ENCODE data around the gene MYO1H. TPM values are rescaled to one million over a fixed set of nuclear protein-coding genes. Genes with fewer than 3 reads are reported as not detected.

MYO1H gene
- total RNA-seq, 1 experiment from 2014 or later = 0.26 TPM

GRCh38 chr12:109377139-109377685, 29.5 kb downstream of the MYO1H start:
- Mint-ChIP-seq H3K36me3 (ENCODE audit: insufficient read depth in 1 of 3, low read depth in 3 of 3) (no peaks in the 10 kb centered on the region; a peak in 1 of 7 replicates), H3K4me3 (no peak overlapping the region), H3K9me3 (peaks cover 0 to 3% of the 10 kb centered on the region in 2 experiments; a peak in 2 of 5 replicates), H3K4me1 (peaks cover 3% of the 10 kb centered on the region in 2 experiments), H3K27ac (no peak overlapping the region; a peak in 1 of 7 replicates), H3K27me3 (ENCODE audit: low read depth) (peaks cover 1% of the 10 kb centered on the region; the same call in 1 of the 2 replicates)
- Histone ChIP-seq H3K23me2 (ENCODE audit: insufficient read length, low read depth, low read length, poor library complexity, severe bottlenecking) (no peaks in the 10 kb centered on the region), H3K14ac (ENCODE audit: insufficient read depth, low read length) (no peak overlapping the region), H4K20me1 (ENCODE audit: control insufficient read depth, insufficient read depth, insufficient read length) (no peaks in the 10 kb centered on the region), H3K18ac (ENCODE audit: insufficient read length, low read depth, low read length) (no peak overlapping the region), H3K4me2 (ENCODE audit: insufficient read depth, insufficient read length, low read length) (no peak overlapping the region), H3K27ac (ENCODE audit: insufficient read length, low read depth, low read length) (no peak overlapping the region), H3K23ac (ENCODE audit: insufficient read length, low read depth, low read length) (no peak overlapping the region), H2BK20ac (ENCODE audit: low read depth, low read length, poor library complexity, severe bottlenecking) (no peak overlapping the region), H3K79me1 (ENCODE audit: insufficient read depth, low read depth, low read length, poor library complexity, severe bottlenecking) (no peaks in the 10 kb centered on the region), H2BK12ac (ENCODE audit: insufficient read length, low read depth, low read length) (no peak overlapping the region), H3K79me2 (ENCODE audit: insufficient read depth, low read length) (no peaks in the 10 kb centered on the region), H3K27me3 (ENCODE audit: insufficient read depth, low read length) (no peaks in the 10 kb centered on the region), H4K8ac (replicated peaks; ENCODE audit: insufficient read length, low read depth, low read length) (no peak overlapping the region), H2AK5ac (ENCODE audit: insufficient read length, low read length) (no peak overlapping the region), H4K91ac (ENCODE audit: insufficient read length, low read depth, low read length) (no peak overlapping the region), H3K9me3 (ENCODE audit: control insufficient read depth, low read depth, low read length) (no peaks in the 10 kb centered on the region), H2BK15ac (ENCODE audit: low read depth, low read length) (no peak overlapping the region), H2BK120ac (ENCODE audit: low read depth, low read length, poor library complexity, severe bottlenecking) (no peak overlapping the region), H3T11ph (ENCODE audit: low read length) (no peak overlapping the region), H2BK5ac (ENCODE audit: insufficient read length, low read length) (no peak overlapping the region), H3K56ac (ENCODE audit: insufficient read length, low read depth, low read length) (no peak overlapping the region), H3K4ac (ENCODE audit: low read depth, low read length) (no peak overlapping the region), H4K5ac (ENCODE audit: insufficient read length, low read depth, low read length) (no peak overlapping the region), H2AFZ (ENCODE audit: low read length) (no peak overlapping the region), H3K4me1 (ENCODE audit: insufficient read depth, low read length) (no peaks in the 10 kb centered on the region), H3K9ac (ENCODE audit: extremely low read depth, insufficient read length, low read length) (no peak overlapping the region)
- TF ChIP-seq CTCF (conservative IDR thresholded peaks at IDR 0.05) = no peak
- WGBS (ENCODE audit: extremely low coverage, insufficient read length, low lambda C conversion rate) = no CpG with 5 or more reads among the region's 2 CpGs
- peak; percentile 77 for DNase-seq

All from H9 (cell line).